ENCODE data around the gene MAP4K3. TPM values are rescaled to one million over a fixed set of nuclear protein-coding genes. Genes with fewer than 3 reads are reported as not detected.

Gene MAP4K3
- total RNA-seq, 1 donor from 2014 or later, result 16.6 TPM

GRCh38 chr2:39466311-39466710 is 29.2 kb upstream of the MAP4K3 start:
- H3K27me3 Mint-ChIP-seq, result no peaks in the 10 kb centered on the region
- no peaks in the 10 kb centered on the region for H3K9me3 Mint-ChIP-seq
- H3K4me3 Mint-ChIP-seq, result no peak overlapping the region
- H3K27ac Mint-ChIP-seq, result no peak overlapping the region
- peaks cover 17% of the 10 kb centered on the region for H3K4me1 Mint-ChIP-seq
- DNase-seq, result no peak
- intact Hi-C loops (cut with micrococcal nuclease), result no loop called here
- no peaks in the 10 kb centered on the region for H3K36me3 Mint-ChIP-seq (ENCODE audit: low read depth)

- DNase-seq, result no peak
- intact Hi-C loops (cut with micrococcal nuclease), result no loop called here
- no peaks in the 10 kb centered on the region for H3K9me3 Mint-ChIP-seq
- peaks cover 16% of the 10 kb centered on the region for H3K4me1 Mint-ChIP-seq
- H3K4me3 Mint-ChIP-seq, result no peak overlapping the region
- no peaks in the 10 kb centered on the region for H3K36me3 Mint-ChIP-seq (ENCODE audit: low read depth)
- no peak overlapping the region for H3K27ac Mint-ChIP-seq
- no peaks in the 10 kb centered on the region for H3K27me3 Mint-ChIP-seq
These were observed 27.8 kb upstream of the MAP4K3 start for GRCh38 chr2:39464864-39465263.

GRCh38 chr2:39455826-39456225 is 18.7 kb upstream of the MAP4K3 start:
- no peaks in the 10 kb centered on the region for H3K27me3 Mint-ChIP-seq
- no peak for DNase-seq
- no peak overlapping the region for H3K4me3 Mint-ChIP-seq
- H3K9me3 Mint-ChIP-seq, result no peaks in the 10 kb centered on the region
- intact Hi-C loops (cut with micrococcal nuclease), result no loop called here
- H3K36me3 Mint-ChIP-seq (ENCODE audit: low read depth), result no peaks in the 10 kb centered on the region
- no peak overlapping the region for H3K27ac Mint-ChIP-seq
- H3K4me1 Mint-ChIP-seq, result peaks cover 4% of the 10 kb centered on the region

GRCh38 chr2:39452396-39452795 is 15.3 kb upstream of the MAP4K3 start:
- Mint-ChIP-seq H3K4me3 (no peak overlapping the region), H3K4me1 (peaks cover 5% of the 10 kb centered on the region), H3K27ac (no peak overlapping the region), H3K36me3 (ENCODE audit: low read depth) (no peaks in the 10 kb centered on the region), H3K9me3 (no peaks in the 10 kb centered on the region), H3K27me3 (no peaks in the 10 kb centered on the region)
- no peak for DNase-seq
- intact Hi-C loops (cut with micrococcal nuclease), result no loop called here

GRCh38 chr2:39451954-39452353 is 14.9 kb upstream of the MAP4K3 start:
- H3K27me3 Mint-ChIP-seq, result no peaks in the 10 kb centered on the region

GRCh38 chr2:39448169-39448502 is 11.1 kb upstream of the MAP4K3 start:
- H3K4me3 Mint-ChIP-seq, result no peak overlapping the region
- H3K9me3 Mint-ChIP-seq, result peaks cover 6% of the 10 kb centered on the region
- H3K36me3 Mint-ChIP-seq (ENCODE audit: low read depth), result peaks cover 10% of the 10 kb centered on the region
- intact Hi-C loops (cut with micrococcal nuclease), result no loop called here
- peaks cover 5% of the 10 kb centered on the region for H3K4me1 Mint-ChIP-seq
- no peak overlapping the region for H3K27ac Mint-ChIP-seq
- DNase-seq, result no peak
- no peaks in the 10 kb centered on the region for H3K27me3 Mint-ChIP-seq

More at GRCh38 chr2:39451954-39452353, 14.9 kb upstream of the MAP4K3 start:
- intact Hi-C loops (cut with micrococcal nuclease), result no loop called here
- H3K36me3 Mint-ChIP-seq (ENCODE audit: low read depth), result no peaks in the 10 kb centered on the region
- H3K9me3 Mint-ChIP-seq, result no peaks in the 10 kb centered on the region
- H3K4me1 Mint-ChIP-seq, result peaks cover 5% of the 10 kb centered on the region
- no peak overlapping the region for H3K4me3 Mint-ChIP-seq
- H3K27ac Mint-ChIP-seq, result no peak overlapping the region
- DNase-seq, result no peak

- DNase-seq, result no peak
- peaks cover 10% of the 10 kb centered on the region for H3K9me3 Mint-ChIP-seq
- H3K4me1 Mint-ChIP-seq, result peaks cover 5% of the 10 kb centered on the region
- H3K27me3 Mint-ChIP-seq, result no peaks in the 10 kb centered on the region
- H3K27ac Mint-ChIP-seq, result no peak overlapping the region
- peaks cover 14% of the 10 kb centered on the region for H3K36me3 Mint-ChIP-seq (ENCODE audit: low read depth)
- intact Hi-C loops (cut with micrococcal nuclease), result no loop called here
- no peak overlapping the region for H3K4me3 Mint-ChIP-seq
These were observed 10.4 kb upstream of the MAP4K3 start for GRCh38 chr2:39447266-39448168.

GRCh38 chr2:39445934-39446333 is 8.8 kb upstream of the MAP4K3 start:
- H3K36me3 Mint-ChIP-seq (ENCODE audit: low read depth), result peaks cover 19% of the 10 kb centered on the region
- DNase-seq, result no peak
- H3K27me3 Mint-ChIP-seq, result no peaks in the 10 kb centered on the region
- H3K4me3 Mint-ChIP-seq, result no peak overlapping the region
- intact Hi-C loops (cut with micrococcal nuclease), result no loop called here
- peaks cover 2% of the 10 kb centered on the region for H3K4me1 Mint-ChIP-seq
- peaks cover 14% of the 10 kb centered on the region for H3K9me3 Mint-ChIP-seq
- H3K27ac Mint-ChIP-seq, result no peak overlapping the region

- intact Hi-C loops (cut with micrococcal nuclease), result no loop called here
- H3K36me3 Mint-ChIP-seq (ENCODE audit: low read depth), result peaks cover 22% of the 10 kb centered on the region
These were observed 5.9 kb upstream of the MAP4K3 start for GRCh38 chr2:39443009-39443408.

GRCh38 chr2:39437522-39438296 is 624 bp upstream of the MAP4K3 start:
- Mint-ChIP-seq H3K4me1 (peaks cover 37% of the 10 kb centered on the region), H3K27me3 (no peaks in the 10 kb centered on the region), H3K27ac (peak overlapping the region; percentile 47), H3K4me3 (peak overlapping the region; percentile 91), H3K36me3 (ENCODE audit: low read depth) (peaks cover 13% of the 10 kb centered on the region), H3K9me3 (peaks cover 4% of the 10 kb centered on the region)
- intact Hi-C loops (cut with micrococcal nuclease), result loop anchor here (2.0 to 5.0 kb wide), 4 partner anchors 17 to 341 kb away; partner anchors contain the start of genes SOS1 and THUMPD2
- peak; percentile 80 for DNase-seq

More at GRCh38 chr2:39443009-39443408, 5.9 kb upstream of the MAP4K3 start:
- DNase-seq, result no peak
- H3K9me3 Mint-ChIP-seq, result peaks cover 14% of the 10 kb centered on the region
- no peak overlapping the region for H3K4me3 Mint-ChIP-seq
- H3K4me1 Mint-ChIP-seq, result peaks cover 16% of the 10 kb centered on the region
- no peaks in the 10 kb centered on the region for H3K27me3 Mint-ChIP-seq
- H3K27ac Mint-ChIP-seq, result no peak overlapping the region

- intact Hi-C loops (cut with micrococcal nuclease), result loop anchor here (1.0 to 5.0 kb wide), 5 partner anchors 15 to 343 kb away; partner anchors contain the start of genes SOS1 and THUMPD2
- peak overlapping the region; percentile 72 for H3K27ac Mint-ChIP-seq
- H3K36me3 Mint-ChIP-seq (ENCODE audit: low read depth), result peaks cover 7% of the 10 kb centered on the region
- no peaks in the 10 kb centered on the region for H3K9me3 Mint-ChIP-seq
- peak overlapping the region; percentile 91 for H3K4me3 Mint-ChIP-seq
- H3K4me1 Mint-ChIP-seq, result peaks cover 52% of the 10 kb centered on the region
- DNase-seq, result no peak
- no peaks in the 10 kb centered on the region for H3K27me3 Mint-ChIP-seq
These were observed 1.1 kb downstream of the MAP4K3 start for GRCh38 chr2:39435741-39436591.

- Mint-ChIP-seq H3K9me3 (no peaks in the 10 kb centered on the region), H3K27ac (no peak overlapping the region), H3K4me3 (peak overlapping the region; percentile 91), H3K36me3 (ENCODE audit: low read depth) (peaks cover 6% of the 10 kb centered on the region), H3K27me3 (no peaks in the 10 kb centered on the region), H3K4me1 (peaks cover 51% of the 10 kb centered on the region)
- no peak for DNase-seq
- intact Hi-C loops (cut with micrococcal nuclease), result loop anchor here (5.0 kb wide), 1 partner anchor 313 kb away; the partner anchor contains the start of gene SOS1
These were observed 1.9 kb downstream of the MAP4K3 start for GRCh38 chr2:39435234-39435633.

GRCh38 chr2:39434233-39434897 is 2.7 kb downstream of the MAP4K3 start:
- no peaks in the 10 kb centered on the region for H3K9me3 Mint-ChIP-seq
- peaks cover 4% of the 10 kb centered on the region for H3K36me3 Mint-ChIP-seq (ENCODE audit: low read depth)
- no peak for DNase-seq
- H3K27me3 Mint-ChIP-seq, result no peaks in the 10 kb centered on the region
- peaks cover 44% of the 10 kb centered on the region for H3K4me1 Mint-ChIP-seq
- H3K4me3 Mint-ChIP-seq, result no peak overlapping the region
- intact Hi-C loops (cut with micrococcal nuclease), result no loop called here
- H3K27ac Mint-ChIP-seq, result no peak overlapping the region
